Lung (tissue), 16 donors: ENCODE data around the gene CLSTN2. TPM values are rescaled to one million over a fixed set of nuclear protein-coding genes. Genes with fewer than 3 reads are reported as not detected.

ENCODE experiments used
- ATAC-seq: fragments of 200-7000 bp; cut with Tn5 transposase; one replicate; pipeline ENCODE4 v1.9.1; 2020; ENCODE audit warnings: moderate number of reproducible peaks; ENCODE audit not compliant: insufficient read depth, low FRiP score
- DNase-seq, 3 donors: peaks; one replicate each; pipeline ENCODE4 v3.0.0-alpha.2; 2013 to 2017
- H3K27ac ChIP-seq, 2 donors: one replicate each; pipeline ENCODE4 v1.5.1; 2013; ENCODE audit warnings: mild to moderate bottlenecking in 2 of 2, moderate library complexity in 2 of 2, control low read depth in 1 of 2, inconsistent platforms in 1 of 2, low read depth in 1 of 2, low read length in 1 of 2
- H3K27me3 ChIP-seq, 3 donors: one replicate each; pipeline ENCODE4 v1.5.1; 2013; ENCODE audit warnings: low read length in 2 of 3; ENCODE audit not compliant: control insufficient read depth in 3 of 3, insufficient read depth in 3 of 3
- H3K36me3 ChIP-seq, 4 donors: one replicate each; pipeline ENCODE4 v1.5.1; 2013; ENCODE audit warnings: low read length in 4 of 4, mild to moderate bottlenecking in 1 of 4, moderate library complexity in 1 of 4; ENCODE audit not compliant: control insufficient read depth in 4 of 4, insufficient read depth in 4 of 4
- H3K4me1 ChIP-seq, 5 donors: one replicate each; pipeline ENCODE4 v1.5.1; 2013; ENCODE audit warnings: low read length in 5 of 5, mild to moderate bottlenecking in 2 of 5, moderate library complexity in 1 of 5; ENCODE audit not compliant: control insufficient read depth in 5 of 5, insufficient read depth in 5 of 5
- H3K4me3 ChIP-seq: one replicate; pipeline ENCODE4 v1.5.1; 2013; ENCODE audit warnings: mild to moderate bottlenecking, control low read depth, moderate library complexity
- H3K9ac ChIP-seq, 2 donors: one replicate each; pipeline ENCODE4 v1.5.1; 2013; ENCODE audit warnings: low read length in 2 of 2, control low read depth in 1 of 2; ENCODE audit not compliant: insufficient read depth in 1 of 2
- H3K9me3 ChIP-seq, 4 donors: one replicate each; pipeline ENCODE4 v1.5.1; 2013; ENCODE audit warnings: low read length in 3 of 4, mild to moderate bottlenecking in 1 of 4, moderate library complexity in 1 of 4; ENCODE audit not compliant: control insufficient read depth in 4 of 4, insufficient read depth in 3 of 4
- WGBS, 2 donors: extraction: QIAGEN DNeasy Blood & Tissue Kit; methylation state at CpG; one replicate each; pipeline ENCODE4 v1.1.7; 2013; 5-methylcytosine and 5-hydroxymethylcytosine counted together
- long read RNA-seq, 5 donors: transcript quantifications; one replicate each; lab custom pipeline, GENCODE V29; 2026
- polyA plus RNA-seq, 2 donors: library from polyadenylated mRNA; stranded (reverse); fragments of 200-250 nt; gene quantifications; one replicate each; pipeline ENCODE4 v1.2.1, GENCODE V29; 2013
- total RNA-seq, 2 donors: library from RNA; depleted of rRNA in 1 of 2; stranded (reverse); fragments of >200 nt in 1 of 2; gene quantifications; one replicate each; pipeline ENCODE4 v1.2.1, GENCODE V29; 2014 to 2021
- TF ChIP-seq, protein P1 (sequence below): IDR thresholded peaks from 2 replicates; pipeline ENCODE4 v1.5.1; 2012; ENCODE audit warnings: mild to moderate bottlenecking; ENCODE audit errors: control extremely low read depth, extremely low read depth
- donor health status: control.
- donor health status: control.
- donor health status: Bipolar disorder and iron deficiency.
- donor health status: healthy.
- donor health status: DM: yes; HTN: yes; CAD: no.

Gene CLSTN2
- 1 to 10 TPM; 2.4 TPM for total RNA-seq
- polyA plus RNA-seq: under 1 TPM; 0.07 to 0.12 TPM
- long read RNA-seq, donor 1: 0 reads
- long read RNA-seq, donor 2: 0 reads
- long read RNA-seq, donor 3: 0 reads
- long read RNA-seq, donor 4: 0 reads
- long read RNA-seq, donor 5: 0 reads

DNA sequence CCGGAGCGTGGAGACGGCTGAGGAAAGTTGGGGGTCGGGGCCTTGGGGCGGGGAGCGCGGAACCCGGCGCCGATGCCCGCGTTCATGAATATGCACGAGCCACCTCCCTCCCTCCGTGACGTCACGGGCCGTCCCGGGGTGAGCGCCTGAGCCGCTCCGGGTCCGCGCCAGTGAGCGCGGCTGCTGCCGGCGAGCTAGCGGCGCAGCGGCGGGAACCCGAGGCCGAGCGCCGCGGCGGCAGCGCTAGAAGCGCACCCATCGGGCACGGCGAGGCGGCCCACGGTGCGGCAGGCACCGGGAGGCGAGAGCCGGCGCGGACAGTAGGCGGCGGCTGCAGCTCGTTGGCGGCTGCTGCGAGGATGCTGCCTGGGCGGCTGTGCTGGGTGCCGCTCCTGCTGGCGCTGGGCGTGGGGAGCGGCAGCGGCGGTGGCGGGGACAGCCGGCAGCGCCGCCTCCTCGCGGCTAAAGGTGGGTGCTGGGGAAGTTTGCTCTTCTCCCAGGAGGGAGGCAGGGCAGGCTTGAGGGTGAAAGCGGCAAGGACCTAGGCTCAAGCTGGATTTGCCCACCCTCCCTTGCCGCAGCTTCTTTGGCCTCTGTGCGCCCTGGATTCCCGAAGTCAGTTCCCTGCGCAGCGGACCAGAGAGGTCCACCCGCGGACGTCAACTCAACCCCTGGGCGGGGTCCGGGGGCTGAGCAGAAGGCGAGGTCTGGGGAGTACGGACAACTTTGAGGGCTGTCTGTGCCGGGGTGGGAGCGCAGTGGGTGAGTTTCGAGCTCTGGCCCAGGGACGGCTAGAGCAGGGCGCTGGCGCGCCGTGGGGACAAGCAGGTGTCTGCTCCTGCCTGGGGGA lies at the start of gene CLSTN2:
Gene CLSTN2 (plus strand): TSS at position 170 of the 850 bp plus-strand sequence.
- Histone ChIP-seq H3K27me3 (peaks cover 7 to 32% (median 22%) of the 10 kb centered on the region in 3 donors), H3K27ac (no peak within 1 kb of the TSS), H3K4me1 (peaks cover 0 to 20% (median 11%) of the 10 kb centered on the region in 5 donors), H3K9ac (no peak within 1 kb of the TSS), H3K4me3 (no peak within 1 kb of the TSS), H3K9me3 (peaks cover 0 to 3% (median 0%) of the 10 kb centered on the region in 4 donors), H3K36me3 (no peaks in the 10 kb centered on the region)
- ATAC-seq (peak; percentile 45), DNase-seq (peak; percentile 79 to 80 (median 79))
- WGBS, 2 donors: 0 to 2% methylated on average over 79 to 89 of the region's 89 CpGs
- TF ChIP-seq, protein P1, sequence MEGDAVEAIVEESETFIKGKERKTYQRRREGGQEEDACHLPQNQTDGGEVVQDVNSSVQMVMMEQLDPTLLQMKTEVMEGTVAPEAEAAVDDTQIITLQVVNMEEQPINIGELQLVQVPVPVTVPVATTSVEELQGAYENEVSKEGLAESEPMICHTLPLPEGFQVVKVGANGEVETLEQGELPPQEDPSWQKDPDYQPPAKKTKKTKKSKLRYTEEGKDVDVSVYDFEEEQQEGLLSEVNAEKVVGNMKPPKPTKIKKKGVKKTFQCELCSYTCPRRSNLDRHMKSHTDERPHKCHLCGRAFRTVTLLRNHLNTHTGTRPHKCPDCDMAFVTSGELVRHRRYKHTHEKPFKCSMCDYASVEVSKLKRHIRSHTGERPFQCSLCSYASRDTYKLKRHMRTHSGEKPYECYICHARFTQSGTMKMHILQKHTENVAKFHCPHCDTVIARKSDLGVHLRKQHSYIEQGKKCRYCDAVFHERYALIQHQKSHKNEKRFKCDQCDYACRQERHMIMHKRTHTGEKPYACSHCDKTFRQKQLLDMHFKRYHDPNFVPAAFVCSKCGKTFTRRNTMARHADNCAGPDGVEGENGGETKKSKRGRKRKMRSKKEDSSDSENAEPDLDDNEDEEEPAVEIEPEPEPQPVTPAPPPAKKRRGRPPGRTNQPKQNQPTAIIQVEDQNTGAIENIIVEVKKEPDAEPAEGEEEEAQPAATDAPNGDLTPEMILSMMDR: no peak

DNA sequence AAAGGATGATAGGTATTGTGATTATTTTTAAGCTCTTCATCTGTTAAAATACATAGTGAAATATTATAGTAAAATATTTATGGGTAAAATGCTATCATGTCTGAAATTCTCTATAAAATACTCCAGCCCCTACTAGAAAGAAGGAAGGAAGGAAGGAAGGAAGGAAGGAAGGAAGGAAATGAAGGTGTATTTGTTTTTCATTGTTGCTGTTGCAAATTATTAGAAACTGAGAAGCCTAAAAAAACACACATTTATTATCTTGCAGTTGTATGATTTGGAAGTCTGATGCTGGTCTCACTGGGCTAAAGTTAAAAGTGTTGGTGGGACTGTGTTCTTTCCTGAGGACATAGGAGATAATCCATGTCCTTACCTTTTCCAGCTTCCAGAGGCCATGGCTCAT lies 47.6 kb upstream of the CLSTN2 start:
- Histone ChIP-seq H3K9me3 (peaks cover 0 to 8% (median 0%) of the 10 kb centered on the region in 4 donors), H3K36me3 (no peaks in the 10 kb centered on the region), H3K27me3 (no peaks in the 10 kb centered on the region), H3K27ac (no peak overlapping the region), H3K4me1 (no peaks in the 10 kb centered on the region), H3K4me3 (no peak overlapping the region), H3K9ac (no peak overlapping the region)
- TF ChIP-seq, protein P1: no peak
- DNase-seq: no peak
- no peak for ATAC-seq

DNA sequence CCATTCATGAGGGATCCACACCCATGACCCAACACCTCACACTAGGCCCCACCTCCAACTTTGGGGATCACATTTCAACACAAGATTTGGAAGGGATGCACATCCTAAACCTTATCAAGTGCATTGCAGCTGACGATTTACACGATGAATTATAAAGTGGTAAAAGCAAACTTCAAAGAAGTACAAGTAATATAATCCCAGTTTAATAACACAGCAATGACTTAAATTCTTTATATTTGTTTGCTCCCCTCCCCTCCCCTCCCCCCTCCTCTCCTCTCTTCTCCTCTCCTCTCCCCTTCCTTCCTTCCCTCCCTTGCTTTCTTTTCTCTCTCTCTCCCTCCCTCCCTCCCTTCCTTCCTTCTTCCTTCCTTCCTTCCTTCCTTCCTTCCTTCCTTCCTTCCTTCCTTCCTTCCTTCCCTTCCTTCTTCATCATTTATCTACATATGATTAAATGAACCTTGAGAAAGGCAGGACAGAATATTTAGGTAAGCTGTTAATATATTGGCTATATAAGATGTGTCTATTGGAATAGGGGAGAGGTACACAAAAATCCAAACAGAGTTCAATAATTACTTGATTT lies 46.3 kb upstream of the CLSTN2 start:
- no peaks in the 10 kb centered on the region for H3K36me3 ChIP-seq
- no peaks in the 10 kb centered on the region for H3K9me3 ChIP-seq
- TF ChIP-seq, protein P1: no peak
- no peaks in the 10 kb centered on the region for H3K27me3 ChIP-seq
- DNase-seq (no peak), ATAC-seq (no peak)
- H3K9ac ChIP-seq: no peak overlapping the region
- no peak overlapping the region for H3K27ac ChIP-seq
- H3K4me3 ChIP-seq: no peak overlapping the region
- H3K4me1 ChIP-seq: no peaks in the 10 kb centered on the region
- WGBS, 2 donors: 76 to 94% methylated on average over 2 of the region's 2 CpGs
